Ishikawa (cell line): Measurements from ENCODE around the gene MLXIPL.

Experiments used
- CEBPB ChIP-seq: IDR thresholded peaks from 2 replicates; pipeline ENCODE4 v1.6.1; 2012
- CREB1 ChIP-seq: IDR thresholded peaks from 2 replicates; pipeline ENCODE4 v1.6.1; 2012; ENCODE audit warnings: low read depth
- EP300 ChIP-seq: IDR thresholded peaks from 2 replicates; pipeline ENCODE4 v1.6.1; 2012; ENCODE audit warnings: borderline replicate concordance
- FOXM1 ChIP-seq: IDR thresholded peaks from 2 replicates; pipeline ENCODE4 v1.6.1; 2012; ENCODE audit warnings: low read depth, borderline replicate concordance
- MAX ChIP-seq: IDR thresholded peaks from 2 replicates; pipeline ENCODE4 v1.6.1; 2012
- NFIC ChIP-seq: IDR thresholded peaks from 2 replicates; pipeline ENCODE4 v1.6.1; 2012
- RAD21 ChIP-seq: IDR thresholded peaks from 2 replicates; pipeline ENCODE4 v1.6.1; 2012; ENCODE audit warnings: low read depth
- TAF1 ChIP-seq: IDR thresholded peaks from 2 replicates; pipeline ENCODE4 v1.6.1; 2012; ENCODE audit warnings: low read depth, mild to moderate bottlenecking
- TEAD4 ChIP-seq: IDR thresholded peaks from 2 replicates; pipeline ENCODE4 v1.6.1; 2012
- USF1 ChIP-seq: IDR thresholded peaks from 2 replicates; pipeline ENCODE4 v1.6.1; 2012
- YY1 ChIP-seq: IDR thresholded peaks from 2 replicates; pipeline ENCODE4 v1.6.1; 2012; ENCODE audit warnings: low read depth
- ZBTB7A ChIP-seq: IDR thresholded peaks from 2 replicates; pipeline ENCODE4 v1.6.1; 2012; ENCODE audit warnings: low read depth

- TF ChIP-seq YY1 (no peak), CREB1 (no peak), MAX (no peak), RAD21 (no peak), NFIC (no peak), CEBPB (no peak), EP300 (no peak), TAF1 (no peak), ZBTB7A (no peak), TEAD4 (no peak), USF1 (no peak), FOXM1 (no peak)
Measured at GRCh38 chr7:73599916-73600315, 24.4 kb downstream of the MLXIPL start.
